Peyer's patch (tissue), 4 donors: ENCODE results near the gene SDR42E1. TPM values are rescaled to one million over a fixed set of nuclear protein-coding genes. Genes with fewer than 3 reads are reported as not detected.

Experiments used
- DNase-seq, 3 donors: peaks; one replicate each; pipeline ENCODE4 v3.0.0-alpha.2; 2017 to 2019
- H3K27ac ChIP-seq, 4 donors: fragments of 200-600 bp; sonication (generic); one replicate each; pipeline ENCODE4 v1.5.1; 2016 to 2019
- H3K27me3 ChIP-seq, 2 donors: fragments of 200-600 bp; sonication (generic); one replicate each; pipeline ENCODE4 v1.5.1; 2019
- H3K36me3 ChIP-seq, 3 donors: fragments of 200-600 bp; sonication (generic); one replicate each; pipeline ENCODE4 v1.5.1; 2016 to 2019
- H3K4me1 ChIP-seq, 4 donors: fragments of 200-600 bp; sonication (generic); one replicate each; pipeline ENCODE4 v1.5.1; 2016 to 2019
- H3K4me3 ChIP-seq, 4 donors: fragments of 200-600 bp; sonication (generic); 1 replicate in 3 of 4; 2 replicates in 1 of 4; pipeline ENCODE4 v1.5.1; 2016 to 2019; ENCODE audit warnings: mild to moderate bottlenecking in 1 of 4
- H3K9me3 ChIP-seq, 4 donors: fragments of 200-600 bp; sonication (generic); one replicate each; pipeline ENCODE4 v1.5.1; 2016 to 2019; ENCODE audit warnings: mild to moderate bottlenecking in 1 of 4
- POLR2A ChIP-seq, 2 donors: fragments of 450-650 bp; IDR thresholded peaks; one replicate each; pipeline ENCODE4 v1.5.1; 2017; ENCODE audit warnings: antibody characterized with exemption in 2 of 2, mild to moderate bottlenecking in 2 of 2, moderate library complexity in 2 of 2
- total RNA-seq, 4 donors: library from RNA; depleted of rRNA; stranded (reverse); fragments of >200 nt; gene quantifications; one replicate each; pipeline ENCODE4 v1.1.0, GENCODE V29; 2016
- TF ChIP-seq, protein P1 (sequence below), 6 experiments: fragments of 450-650 bp in 4 of 6; fragments of 200-600 bp in 2 of 6; sonication (generic) in 1 of 6; IDR thresholded peaks; one replicate each; pipeline ENCODE4 v1.5.1; 2017 to 2019; ENCODE audit warnings: antibody characterized with exemption in 6 of 6, mild to moderate bottlenecking in 3 of 6, moderate library complexity in 1 of 6

The SDR42E1 gene
- total RNA-seq, 4 donors from 2014 or later, result 1.7 to 19.8 (median 17.1) TPM

- DNase-seq, result no peak
- TF ChIP-seq POLR2A (IDR thresholded peaks at IDR 0.05), result no peak
- TF ChIP-seq, protein P1, sequence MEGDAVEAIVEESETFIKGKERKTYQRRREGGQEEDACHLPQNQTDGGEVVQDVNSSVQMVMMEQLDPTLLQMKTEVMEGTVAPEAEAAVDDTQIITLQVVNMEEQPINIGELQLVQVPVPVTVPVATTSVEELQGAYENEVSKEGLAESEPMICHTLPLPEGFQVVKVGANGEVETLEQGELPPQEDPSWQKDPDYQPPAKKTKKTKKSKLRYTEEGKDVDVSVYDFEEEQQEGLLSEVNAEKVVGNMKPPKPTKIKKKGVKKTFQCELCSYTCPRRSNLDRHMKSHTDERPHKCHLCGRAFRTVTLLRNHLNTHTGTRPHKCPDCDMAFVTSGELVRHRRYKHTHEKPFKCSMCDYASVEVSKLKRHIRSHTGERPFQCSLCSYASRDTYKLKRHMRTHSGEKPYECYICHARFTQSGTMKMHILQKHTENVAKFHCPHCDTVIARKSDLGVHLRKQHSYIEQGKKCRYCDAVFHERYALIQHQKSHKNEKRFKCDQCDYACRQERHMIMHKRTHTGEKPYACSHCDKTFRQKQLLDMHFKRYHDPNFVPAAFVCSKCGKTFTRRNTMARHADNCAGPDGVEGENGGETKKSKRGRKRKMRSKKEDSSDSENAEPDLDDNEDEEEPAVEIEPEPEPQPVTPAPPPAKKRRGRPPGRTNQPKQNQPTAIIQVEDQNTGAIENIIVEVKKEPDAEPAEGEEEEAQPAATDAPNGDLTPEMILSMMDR (IDR thresholded peaks at IDR 0.05), result peak in 1 of 6 experiments; percentile 4
- no peaks in the 10 kb centered on the region for H3K36me3 ChIP-seq
- H3K4me1 ChIP-seq, result peaks cover 0 to 16% (median 0%) of the 10 kb centered on the region in 4 donors
- H3K9me3 ChIP-seq, result no peaks in the 10 kb centered on the region
- H3K27ac ChIP-seq, result no peak overlapping the region
- no peak overlapping the region for H3K4me3 ChIP-seq
- no peaks in the 10 kb centered on the region for H3K27me3 ChIP-seq
Observed at GRCh38 chr16:82043680-82044584, 32.7 kb upstream of the SDR42E1 start.

GRCh38 chr16:82042846-82043245 is 31.6 kb upstream of the SDR42E1 start:
- H3K27me3 ChIP-seq, result no peaks in the 10 kb centered on the region
- no peaks in the 10 kb centered on the region for H3K9me3 ChIP-seq
- peaks cover 0 to 20% (median 0%) of the 10 kb centered on the region in 4 donors for H3K4me1 ChIP-seq
- no peak overlapping the region for H3K27ac ChIP-seq
- no peaks in the 10 kb centered on the region for H3K36me3 ChIP-seq
- TF ChIP-seq POLR2A (IDR thresholded peaks at IDR 0.05), result no peak
- TF ChIP-seq, protein P1 (IDR thresholded peaks at IDR 0.05), result no peak
- DNase-seq, result no peak
- H3K4me3 ChIP-seq, result no peak overlapping the region

- Histone ChIP-seq H3K4me1 (peaks cover 0 to 19% (median 0%) of the 10 kb centered on the region in 4 donors), H3K27me3 (no peaks in the 10 kb centered on the region), H3K36me3 (no peaks in the 10 kb centered on the region), H3K9me3 (no peaks in the 10 kb centered on the region), H3K4me3 (no peak overlapping the region), H3K27ac (no peak overlapping the region)
- DNase-seq, result no peak
- TF ChIP-seq, protein P1 (IDR thresholded peaks at IDR 0.05), result no peak
- TF ChIP-seq POLR2A (IDR thresholded peaks at IDR 0.05), result no peak
Observed at GRCh38 chr16:82042144-82042543, 30.9 kb upstream of the SDR42E1 start.

DNA sequence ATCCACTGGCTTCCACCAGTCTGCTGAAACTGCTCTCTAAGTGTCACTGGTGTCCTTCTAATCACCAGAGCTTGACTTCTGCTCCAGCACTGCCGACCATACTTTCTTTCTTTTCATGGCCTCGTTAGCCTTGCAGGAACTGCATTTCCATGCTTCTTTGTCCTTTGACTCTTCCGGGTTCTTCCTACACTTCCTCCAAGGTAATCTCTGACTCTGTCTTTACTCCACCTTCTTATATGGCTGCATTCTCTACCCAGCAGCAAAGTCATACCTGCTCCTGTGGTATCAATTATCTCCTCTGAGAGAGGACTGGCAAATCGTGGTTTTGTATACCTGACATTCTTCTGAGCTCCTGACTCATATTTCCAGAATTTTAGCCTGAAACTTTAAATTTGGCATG is 30.3 kb upstream of the SDR42E1 start:
- no peaks in the 10 kb centered on the region for H3K9me3 ChIP-seq
- H3K36me3 ChIP-seq, result no peaks in the 10 kb centered on the region
- peak overlapping the region in 1 of 4 donors; percentile 61 for H3K27ac ChIP-seq
- TF ChIP-seq, protein P1 (IDR thresholded peaks at IDR 0.05), result no peak
- TF ChIP-seq POLR2A (IDR thresholded peaks at IDR 0.05), result no peak
- DNase-seq, result no peak
- H3K4me1 ChIP-seq, result peaks cover 0 to 16% (median 0%) of the 10 kb centered on the region in 4 donors
- no peaks in the 10 kb centered on the region for H3K27me3 ChIP-seq
- H3K4me3 ChIP-seq, result no peak overlapping the region

DNA sequence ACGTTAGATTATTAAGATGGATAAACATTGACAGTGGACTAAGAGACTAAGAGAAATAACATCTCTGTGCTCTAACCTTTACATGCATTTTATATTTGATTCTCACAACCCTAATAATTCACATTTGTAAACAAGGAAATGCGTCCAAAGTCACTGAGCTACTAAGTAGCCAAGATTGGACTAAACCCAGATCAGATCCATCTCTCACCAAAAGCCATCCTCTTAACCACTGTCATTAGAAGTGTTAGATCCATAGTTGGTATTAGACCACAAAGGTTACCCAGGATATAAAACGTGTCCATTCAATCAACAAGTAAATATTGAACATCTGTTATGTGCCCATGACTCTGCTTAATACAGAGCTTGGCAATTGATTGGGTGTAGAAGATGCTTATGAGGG is 29.0 kb upstream of the SDR42E1 start:
- no peak for DNase-seq
- Histone ChIP-seq H3K27ac (no peak overlapping the region), H3K4me3 (no peak overlapping the region), H3K27me3 (no peaks in the 10 kb centered on the region), H3K4me1 (peaks cover 0 to 7% (median 0%) of the 10 kb centered on the region in 4 donors), H3K36me3 (no peaks in the 10 kb centered on the region), H3K9me3 (no peaks in the 10 kb centered on the region)
- TF ChIP-seq POLR2A (IDR thresholded peaks at IDR 0.05), result no peak
- TF ChIP-seq, protein P1 (IDR thresholded peaks at IDR 0.05), result no peak
